WTC11 (cell line): ENCODE data around the gene KIF5C. TPM values are rescaled to one million over a fixed set of nuclear protein-coding genes. Genes with fewer than 3 reads are reported as not detected.

Source experiments
- ATAC-seq: fragments of 200-7000 bp; cut with Tn5 transposase; 2 replicates; pipeline ENCODE4 v1.10.0; 2021; ENCODE audit warnings: mild to moderate bottlenecking, moderate library complexity
- CTCF ChIA-PET: fragments of 300-600 bp; sonication (Branson Sonifier 250); formaldehyde crosslinking; loops from one replicate; lab custom pipeline; 2021; ENCODE audit warnings: antibody characterized with exemption; lab: Charles Lee
- POLR2A ChIA-PET: fragments of 350-600 bp; sonication (Branson Sonifier 250); formaldehyde crosslinking; loops from one replicate; lab custom pipeline; 2021; ENCODE audit warnings: antibody characterized with exemption; lab: Charles Lee
- DNase-seq: peaks from one replicate; pipeline ENCODE4 v3.0.0; 2021; ENCODE audit warnings: low spot score
- H3K27ac Mint-ChIP-seq: 2 replicates; pipeline ENCODE4 v1.8.0; 2021; ENCODE audit warnings: mixed read lengths
- H3K27me3 Mint-ChIP-seq: 2 replicates; pipeline ENCODE4 v1.8.0; 2021; ENCODE audit warnings: low read depth, mild to moderate bottlenecking, moderate library complexity, mixed read lengths
- H3K36me3 Mint-ChIP-seq: 2 replicates; pipeline ENCODE4 v1.8.0; 2021; ENCODE audit warnings: mixed read lengths
- H3K4me1 Mint-ChIP-seq: 2 replicates; pipeline ENCODE4 v1.8.0; 2022; ENCODE audit warnings: mixed read lengths
- H3K4me3 Mint-ChIP-seq: 2 replicates; pipeline ENCODE4 v1.8.0; 2021; ENCODE audit warnings: mild to moderate bottlenecking, moderate library complexity, mixed read lengths
- H3K9me3 Mint-ChIP-seq: 2 replicates; pipeline ENCODE4 v1.8.0; 2021; ENCODE audit warnings: mixed read lengths
- ATF6 ChIP-seq: sonication (generic); formaldehyde crosslinking; IDR thresholded peaks from 2 replicates; pipeline ENCODE4 v1.8.1; 2023; ENCODE audit warnings: mild to moderate bottlenecking, missing genetic modification reagents
- CREB1 ChIP-seq: sonication (generic); formaldehyde crosslinking; IDR thresholded peaks from 2 replicates; pipeline ENCODE4 v1.8.0; 2023; ENCODE audit warnings: mild to moderate bottlenecking, missing genetic modification reagents
- FOXP1 ChIP-seq: sonication (generic); formaldehyde crosslinking; IDR thresholded peaks from 2 replicates; pipeline ENCODE4 v1.8.0; 2022; ENCODE audit warnings: missing genetic modification reagents, mild to moderate bottlenecking, moderate library complexity, borderline replicate concordance
- GABPB1 ChIP-seq: sonication (generic); formaldehyde crosslinking; IDR thresholded peaks from 2 replicates; pipeline ENCODE4 v1.8.1; 2023; ENCODE audit warnings: mild to moderate bottlenecking, missing genetic modification reagents
- GTF2I ChIP-seq: fragments of 250-450 bp; sonication (Bioruptor Pico); conservative IDR thresholded peaks from 2 replicates; pipeline ENCODE4 v1.4.0; 2021; ENCODE audit warnings: mild to moderate bottlenecking
- MLX ChIP-seq: sonication (generic); formaldehyde crosslinking; IDR thresholded peaks from 2 replicates; pipeline ENCODE4 v1.8.1; 2023; ENCODE audit warnings: mild to moderate bottlenecking, missing genetic modification reagents, moderate library complexity
- MYBL2 ChIP-seq: sonication (generic); formaldehyde crosslinking; IDR thresholded peaks from 2 replicates; pipeline ENCODE4 v1.8.1; 2023; ENCODE audit warnings: mild to moderate bottlenecking, moderate library complexity, missing genetic modification reagents
- NFATC4 ChIP-seq: fragments of 250-450 bp; sonication (Bioruptor Pico); IDR thresholded peaks from 2 replicates; pipeline ENCODE4 v1.9.0; 2021; ENCODE audit warnings: mild to moderate bottlenecking
- NR3C1 ChIP-seq: sonication (generic); formaldehyde crosslinking; conservative IDR thresholded peaks from 2 replicates; pipeline ENCODE4 v1.8.1; 2023; ENCODE audit warnings: low read depth, mild to moderate bottlenecking, missing genetic modification reagents
- PRRX2 ChIP-seq: fragments of 250-450 bp; sonication (Bioruptor Pico); IDR thresholded peaks from 2 replicates; pipeline ENCODE4 v1.8.0; 2021; ENCODE audit warnings: mild to moderate bottlenecking
- TP53 ChIP-seq: sonication (generic); formaldehyde crosslinking; IDR thresholded peaks from 2 replicates; pipeline ENCODE4 v1.8.1; 2023; ENCODE audit warnings: mild to moderate bottlenecking, missing genetic modification reagents
- ZMAT4 ChIP-seq: fragments of 250-450 bp; sonication (Bioruptor Pico); IDR thresholded peaks from 2 replicates; pipeline ENCODE4 v1.9.0; 2021; ENCODE audit warnings: mild to moderate bottlenecking
- ZNF121 ChIP-seq: sonication (generic); formaldehyde crosslinking; IDR thresholded peaks from 2 replicates; pipeline ENCODE4 v1.8.0; 2023; ENCODE audit warnings: missing genetic modification reagents
- ZNF263 ChIP-seq: sonication (generic); formaldehyde crosslinking; IDR thresholded peaks from 2 replicates; pipeline ENCODE4 v1.8.1; 2022; ENCODE audit warnings: low read depth, mild to moderate bottlenecking, moderate library complexity, missing genetic modification reagents
- ZNF512 ChIP-seq: sonication (generic); formaldehyde crosslinking; IDR thresholded peaks from 2 replicates; pipeline ENCODE4 v1.8.1; 2022; ENCODE audit warnings: missing genetic modification reagents, borderline replicate concordance
- total RNA-seq: library from RNA; stranded (reverse); gene quantifications from 3 replicates; pipeline ENCODE4 v1.2.3, GENCODE V29; 2021
- TF ChIP-seq, protein P1 (sequence below): sonication (generic); formaldehyde crosslinking; conservative IDR thresholded peaks from 2 replicates; pipeline ENCODE4 v1.8.1; 2023; ENCODE audit warnings: mild to moderate bottlenecking, low read depth, missing genetic modification reagents, moderate library complexity
- TF ChIP-seq, protein P2 (sequence below): sonication (generic); formaldehyde crosslinking; IDR thresholded peaks from 2 replicates; pipeline ENCODE4 v1.8.0; 2023; ENCODE audit warnings: missing genetic modification reagents, mild to moderate bottlenecking, borderline replicate concordance
- TF ChIP-seq, protein P3 (sequence below): sonication (generic); formaldehyde crosslinking; IDR thresholded peaks from 2 replicates; pipeline ENCODE4 v1.8.0; 2022; ENCODE audit warnings: mild to moderate bottlenecking, missing genetic modification reagents

The KIF5C gene
- total RNA-seq, 1 experiment from 2014 or later = 73.5 TPM

GRCh38 chr2:148963461-148963860 is 88.4 kb downstream of the KIF5C start (continued):
- TF ChIP-seq ZNF512 (CRISPR knock-in tag) (no peak), MLX (CRISPR knock-in tag) (no peak), ZMAT4 (CRISPR knock-in tag) (no peak)

GRCh38 chr2:148965623-148966437 is 90.8 kb downstream of the KIF5C start:
- no peaks in the 10 kb centered on the region for H3K9me3 Mint-ChIP-seq
- peaks cover 15% of the 10 kb centered on the region for H3K36me3 Mint-ChIP-seq
- no peak overlapping the region for H3K4me3 Mint-ChIP-seq
- ChIA-PET CTCF (no interaction called here), POLR2A (interaction anchor here (0.9 kb wide), 1 partner anchor 9 kb away, joined by 3 read pairs; no protein-coding TSS in a partner anchor)
- no peak for DNase-seq
- no peaks in the 10 kb centered on the region for H3K27me3 Mint-ChIP-seq
- no peak overlapping the region for H3K27ac Mint-ChIP-seq
- TF ChIP-seq FOXP1 (CRISPR knock-in tag) = no peak
- TF ChIP-seq, protein P1, sequence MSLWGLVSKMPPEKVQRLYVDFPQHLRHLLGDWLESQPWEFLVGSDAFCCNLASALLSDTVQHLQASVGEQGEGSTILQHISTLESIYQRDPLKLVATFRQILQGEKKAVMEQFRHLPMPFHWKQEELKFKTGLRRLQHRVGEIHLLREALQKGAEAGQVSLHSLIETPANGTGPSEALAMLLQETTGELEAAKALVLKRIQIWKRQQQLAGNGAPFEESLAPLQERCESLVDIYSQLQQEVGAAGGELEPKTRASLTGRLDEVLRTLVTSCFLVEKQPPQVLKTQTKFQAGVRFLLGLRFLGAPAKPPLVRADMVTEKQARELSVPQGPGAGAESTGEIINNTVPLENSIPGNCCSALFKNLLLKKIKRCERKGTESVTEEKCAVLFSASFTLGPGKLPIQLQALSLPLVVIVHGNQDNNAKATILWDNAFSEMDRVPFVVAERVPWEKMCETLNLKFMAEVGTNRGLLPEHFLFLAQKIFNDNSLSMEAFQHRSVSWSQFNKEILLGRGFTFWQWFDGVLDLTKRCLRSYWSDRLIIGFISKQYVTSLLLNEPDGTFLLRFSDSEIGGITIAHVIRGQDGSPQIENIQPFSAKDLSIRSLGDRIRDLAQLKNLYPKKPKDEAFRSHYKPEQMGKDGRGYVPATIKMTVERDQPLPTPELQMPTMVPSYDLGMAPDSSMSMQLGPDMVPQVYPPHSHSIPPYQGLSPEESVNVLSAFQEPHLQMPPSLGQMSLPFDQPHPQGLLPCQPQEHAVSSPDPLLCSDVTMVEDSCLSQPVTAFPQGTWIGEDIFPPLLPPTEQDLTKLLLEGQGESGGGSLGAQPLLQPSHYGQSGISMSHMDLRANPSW (CRISPR knock-in tag) = no peak
- TF ChIP-seq NFATC4 (CRISPR knock-in tag) = no peak
- TF ChIP-seq MYBL2 = no peak
- TF ChIP-seq, protein P2, sequence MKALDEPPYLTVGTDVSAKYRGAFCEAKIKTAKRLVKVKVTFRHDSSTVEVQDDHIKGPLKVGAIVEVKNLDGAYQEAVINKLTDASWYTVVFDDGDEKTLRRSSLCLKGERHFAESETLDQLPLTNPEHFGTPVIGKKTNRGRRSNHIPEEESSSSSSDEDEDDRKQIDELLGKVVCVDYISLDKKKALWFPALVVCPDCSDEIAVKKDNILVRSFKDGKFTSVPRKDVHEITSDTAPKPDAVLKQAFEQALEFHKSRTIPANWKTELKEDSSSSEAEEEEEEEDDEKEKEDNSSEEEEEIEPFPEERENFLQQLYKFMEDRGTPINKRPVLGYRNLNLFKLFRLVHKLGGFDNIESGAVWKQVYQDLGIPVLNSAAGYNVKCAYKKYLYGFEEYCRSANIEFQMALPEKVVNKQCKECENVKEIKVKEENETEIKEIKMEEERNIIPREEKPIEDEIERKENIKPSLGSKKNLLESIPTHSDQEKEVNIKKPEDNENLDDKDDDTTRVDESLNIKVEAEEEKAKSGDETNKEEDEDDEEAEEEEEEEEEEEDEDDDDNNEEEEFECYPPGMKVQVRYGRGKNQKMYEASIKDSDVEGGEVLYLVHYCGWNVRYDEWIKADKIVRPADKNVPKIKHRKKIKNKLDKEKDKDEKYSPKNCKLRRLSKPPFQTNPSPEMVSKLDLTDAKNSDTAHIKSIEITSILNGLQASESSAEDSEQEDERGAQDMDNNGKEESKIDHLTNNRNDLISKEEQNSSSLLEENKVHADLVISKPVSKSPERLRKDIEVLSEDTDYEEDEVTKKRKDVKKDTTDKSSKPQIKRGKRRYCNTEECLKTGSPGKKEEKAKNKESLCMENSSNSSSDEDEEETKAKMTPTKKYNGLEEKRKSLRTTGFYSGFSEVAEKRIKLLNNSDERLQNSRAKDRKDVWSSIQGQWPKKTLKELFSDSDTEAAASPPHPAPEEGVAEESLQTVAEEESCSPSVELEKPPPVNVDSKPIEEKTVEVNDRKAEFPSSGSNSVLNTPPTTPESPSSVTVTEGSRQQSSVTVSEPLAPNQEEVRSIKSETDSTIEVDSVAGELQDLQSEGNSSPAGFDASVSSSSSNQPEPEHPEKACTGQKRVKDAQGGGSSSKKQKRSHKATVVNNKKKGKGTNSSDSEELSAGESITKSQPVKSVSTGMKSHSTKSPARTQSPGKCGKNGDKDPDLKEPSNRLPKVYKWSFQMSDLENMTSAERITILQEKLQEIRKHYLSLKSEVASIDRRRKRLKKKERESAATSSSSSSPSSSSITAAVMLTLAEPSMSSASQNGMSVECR = no peak
- TF ChIP-seq ZNF263 (CRISPR knock-in tag) = no peak
- TF ChIP-seq PRRX2 (CRISPR knock-in tag) = no peak
- no peak for TF ChIP-seq ZNF121 (CRISPR knock-in tag)
- no peak for TF ChIP-seq GABPB1 (CRISPR knock-in tag)
- TF ChIP-seq, protein P3, sequence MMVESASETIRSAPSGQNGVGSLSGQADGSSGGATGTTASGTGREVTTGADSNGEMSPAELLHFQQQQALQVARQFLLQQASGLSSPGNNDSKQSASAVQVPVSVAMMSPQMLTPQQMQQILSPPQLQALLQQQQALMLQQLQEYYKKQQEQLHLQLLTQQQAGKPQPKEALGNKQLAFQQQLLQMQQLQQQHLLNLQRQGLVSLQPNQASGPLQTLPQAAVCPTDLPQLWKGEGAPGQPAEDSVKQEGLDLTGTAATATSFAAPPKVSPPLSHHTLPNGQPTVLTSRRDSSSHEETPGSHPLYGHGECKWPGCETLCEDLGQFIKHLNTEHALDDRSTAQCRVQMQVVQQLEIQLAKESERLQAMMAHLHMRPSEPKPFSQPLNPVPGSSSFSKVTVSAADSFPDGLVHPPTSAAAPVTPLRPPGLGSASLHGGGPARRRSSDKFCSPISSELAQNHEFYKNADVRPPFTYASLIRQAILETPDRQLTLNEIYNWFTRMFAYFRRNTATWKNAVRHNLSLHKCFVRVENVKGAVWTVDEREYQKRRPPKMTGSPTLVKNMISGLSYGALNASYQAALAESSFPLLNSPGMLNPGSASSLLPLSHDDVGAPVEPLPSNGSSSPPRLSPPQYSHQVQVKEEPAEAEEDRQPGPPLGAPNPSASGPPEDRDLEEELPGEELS (CRISPR knock-in tag) = no peak
- no peak for TF ChIP-seq GTF2I (CRISPR knock-in tag)
- no peak for TF ChIP-seq TP53
- no peak for TF ChIP-seq ATF6 (CRISPR knock-in tag)
- TF ChIP-seq CREB1 (CRISPR knock-in tag) = no peak
- TF ChIP-seq NR3C1 = no peak
- TF ChIP-seq, all 79 proteins: peak for 0
- ATAC-seq = no peak
- peaks cover 14% of the 10 kb centered on the region for H3K4me1 Mint-ChIP-seq
